Activated CD8-positive, alpha-beta memory T cell treated with anti-CD3 and anti-CD28 coated beads, Interleukin-2, amount 50 U/mL, for 4 hours (primary cell): Measurements from ENCODE around the gene TMEM108.

ENCODE experiments used
- DNase-seq: peaks from one replicate; pipeline ENCODE4 v3.0.0-alpha.2; 2020

The TMEM108 gene

DNA sequence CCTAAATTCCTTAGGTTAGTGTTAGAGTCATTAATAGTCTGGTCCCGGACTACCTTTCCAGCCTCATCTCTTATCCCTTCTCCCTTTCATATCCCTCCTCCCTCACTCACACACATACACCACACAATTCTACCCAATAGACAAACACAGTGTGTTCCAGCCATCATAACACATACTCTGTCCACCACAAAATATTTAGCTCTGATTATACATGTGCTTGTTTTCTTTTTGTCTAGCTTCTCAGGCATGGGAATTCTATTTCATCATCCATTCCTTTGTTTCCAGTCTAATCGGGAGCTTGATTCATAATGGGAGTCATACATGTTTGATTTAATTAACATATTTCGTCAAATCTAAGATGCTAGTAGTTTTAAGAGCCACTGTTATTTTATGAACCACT, 199.8 kb downstream of the TMEM108 start:
- DNase-seq = no peak

- DNase-seq = no peak
These were observed 207.9 kb downstream of the TMEM108 start for GRCh38 chr3:133246119-133246518.

DNA sequence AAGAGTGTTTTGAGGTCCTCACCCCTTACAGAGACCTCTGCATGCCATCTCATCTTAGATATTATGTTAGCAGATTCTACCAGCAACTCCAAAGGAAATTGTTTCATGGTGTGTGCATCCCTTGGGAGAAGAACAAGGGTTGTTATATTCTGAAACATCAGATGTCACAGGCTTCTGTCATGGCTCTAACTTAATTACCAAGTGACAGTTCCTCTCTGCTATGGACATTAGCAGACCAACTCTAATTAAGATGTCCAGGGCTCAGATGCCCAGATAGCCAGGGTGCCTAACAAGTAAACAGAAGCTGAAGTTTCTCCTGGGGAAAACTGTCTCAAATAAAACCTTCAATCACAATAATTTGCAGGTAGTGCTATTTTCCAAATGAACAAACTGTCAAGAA, 208.6 kb downstream of the TMEM108 start:
- no peak for DNase-seq

DNA sequence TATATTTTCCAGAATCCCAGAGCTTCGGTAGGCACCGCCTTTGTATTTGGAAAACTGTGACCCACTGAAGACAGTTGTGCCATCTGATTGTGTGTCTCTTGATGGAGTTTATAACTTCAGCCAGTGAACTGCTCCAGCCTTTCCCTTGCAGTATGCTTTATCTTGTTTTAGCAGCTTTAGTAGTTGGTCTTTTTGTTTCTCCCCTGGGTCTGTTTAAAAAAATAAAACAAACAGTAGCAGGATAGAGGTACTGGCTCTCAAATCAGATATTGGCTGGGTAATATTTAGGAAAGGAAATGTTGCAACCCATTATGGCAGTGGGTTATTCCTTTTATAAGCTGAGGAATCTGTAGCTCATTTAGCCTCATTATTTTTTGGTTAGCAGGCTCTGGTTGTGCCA, 210.2 kb downstream of the TMEM108 start:
- DNase-seq = no peak

DNA sequence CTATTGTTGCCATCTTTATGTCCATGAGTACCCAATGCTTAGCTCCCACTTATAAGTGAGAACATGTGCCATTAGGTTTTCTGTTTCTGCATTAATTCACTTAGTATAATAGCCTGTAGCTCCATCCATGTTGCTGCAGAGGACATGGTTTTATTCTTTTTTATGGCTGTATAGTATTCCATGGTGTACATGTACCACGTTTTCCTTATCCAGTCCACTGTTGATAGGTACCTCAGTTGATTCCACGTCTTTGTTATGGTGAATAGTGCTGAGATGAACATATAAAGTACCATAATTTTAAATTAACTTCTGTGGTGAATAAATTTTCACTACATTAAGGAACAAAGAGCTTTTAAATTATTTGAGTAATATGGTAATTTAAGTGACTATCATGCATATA, 211.3 kb downstream of the TMEM108 start:
- no peak for DNase-seq

GRCh38 chr3:133254151-133254550, 216.0 kb downstream of the TMEM108 start:
- no peak for DNase-seq

- DNase-seq = no peak
These were observed 216.5 kb downstream of the TMEM108 start for GRCh38 chr3:133254716-133255115.

- DNase-seq = no peak
These were observed 218.7 kb downstream of the TMEM108 start for GRCh38 chr3:133256787-133257483.

DNA sequence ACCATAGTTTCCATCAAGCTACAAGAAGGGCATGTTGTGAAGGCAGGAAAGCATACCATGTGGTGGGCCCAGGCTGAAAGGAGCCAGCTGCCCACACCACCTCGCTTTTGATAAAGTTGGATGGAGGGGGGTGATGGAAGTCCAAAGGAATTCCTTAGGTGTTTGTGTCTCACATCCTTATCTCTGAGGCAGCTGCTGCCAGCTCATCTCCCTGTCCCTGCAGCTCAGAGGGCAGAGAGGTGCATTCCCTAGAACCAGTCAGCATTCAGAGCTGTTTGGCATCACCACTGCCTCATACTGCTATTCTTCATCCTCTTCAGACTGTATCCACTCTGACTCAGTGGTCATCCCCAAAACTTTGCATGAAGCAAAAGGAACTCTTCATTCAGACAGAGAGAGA, 220.2 kb downstream of the TMEM108 start:
- DNase-seq = no peak

DNA sequence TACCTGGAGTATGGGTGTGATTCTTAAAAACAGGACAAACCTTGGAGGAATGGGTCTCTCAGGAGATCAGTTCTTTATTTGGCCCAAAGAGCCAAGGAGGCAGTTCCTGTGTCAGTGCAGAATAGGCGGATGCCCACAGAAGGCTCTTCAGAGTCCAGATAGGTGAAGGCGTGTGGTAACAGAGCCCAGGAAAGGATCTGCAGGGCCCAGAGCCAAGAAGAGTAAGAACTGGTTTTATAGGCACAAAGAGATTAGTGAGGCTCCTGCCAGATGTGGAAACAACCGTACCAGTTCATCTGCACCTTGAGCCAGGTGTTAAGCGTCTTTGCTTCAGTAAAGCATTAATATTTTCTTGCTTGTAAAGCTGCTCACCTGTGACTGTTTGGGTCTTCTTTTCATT, 221.6 kb downstream of the TMEM108 start:
- no peak for DNase-seq

GRCh38 chr3:133262333-133262732, 224.1 kb downstream of the TMEM108 start:
- DNase-seq = no peak

DNA sequence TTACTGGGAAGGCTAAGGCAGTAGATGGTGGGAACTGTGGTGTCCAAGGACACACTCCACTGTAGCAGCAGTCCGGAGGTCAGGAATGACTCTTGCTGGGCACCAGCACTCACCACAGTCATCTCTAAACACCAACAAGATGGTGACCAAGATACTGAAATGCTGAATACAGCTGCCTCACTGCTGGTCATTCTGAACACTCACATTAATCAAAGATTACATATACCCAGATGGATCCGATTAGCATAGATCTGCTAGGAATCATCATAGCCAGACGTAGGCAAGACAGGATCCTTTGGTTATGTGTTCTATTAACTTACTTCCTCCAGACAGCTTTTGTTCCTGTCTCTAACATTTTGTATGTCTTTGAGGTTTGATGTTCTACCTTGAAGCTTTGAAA, 226.7 kb downstream of the TMEM108 start:
- DNase-seq = no peak

DNA sequence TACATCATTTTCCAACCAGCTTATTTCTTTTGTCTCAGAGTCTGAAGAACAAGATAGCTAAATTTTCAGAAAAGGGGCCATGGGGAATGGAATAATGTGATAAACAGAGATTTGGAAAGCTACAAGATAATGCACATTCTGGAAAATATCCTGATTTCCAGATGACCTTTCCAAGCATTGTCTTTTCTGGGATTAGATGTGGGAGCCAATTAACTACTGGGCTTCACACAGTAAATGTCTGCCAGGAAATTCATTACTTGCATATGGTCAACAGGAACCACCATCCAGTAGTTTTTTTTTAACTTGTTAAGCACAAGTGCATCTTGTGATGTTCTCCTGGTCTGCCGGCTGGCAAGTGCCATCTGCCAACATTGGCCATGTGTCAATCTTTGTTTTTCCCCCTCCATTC, 230.5 kb downstream of the TMEM108 start:
- DNase-seq = no peak

DNA sequence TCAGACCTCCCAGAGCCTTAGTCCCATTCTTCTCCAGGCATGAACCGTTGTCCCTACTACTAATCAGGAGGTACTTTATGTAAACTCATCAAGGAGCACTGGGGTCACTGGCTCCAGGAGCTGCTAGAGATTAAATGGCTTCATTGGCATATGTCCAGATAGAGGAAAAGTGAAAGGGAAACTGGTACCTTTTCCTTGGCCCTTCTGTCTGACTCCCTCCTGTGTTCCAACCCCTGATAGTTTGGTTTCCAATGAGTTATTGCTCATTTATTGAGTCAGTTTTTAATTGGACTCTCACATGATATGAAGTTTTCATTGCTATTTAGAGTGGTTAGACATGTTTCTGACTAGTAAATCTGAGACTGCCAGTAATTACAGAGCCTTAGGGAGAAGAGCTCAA, 231.2 kb downstream of the TMEM108 start:
- no peak for DNase-seq

- no peak for DNase-seq
These were observed 232.4 kb downstream of the TMEM108 start for GRCh38 chr3:133270631-133271030.

- no peak for DNase-seq
These were observed 232.9 kb downstream of the TMEM108 start for GRCh38 chr3:133271042-133271441.

DNA sequence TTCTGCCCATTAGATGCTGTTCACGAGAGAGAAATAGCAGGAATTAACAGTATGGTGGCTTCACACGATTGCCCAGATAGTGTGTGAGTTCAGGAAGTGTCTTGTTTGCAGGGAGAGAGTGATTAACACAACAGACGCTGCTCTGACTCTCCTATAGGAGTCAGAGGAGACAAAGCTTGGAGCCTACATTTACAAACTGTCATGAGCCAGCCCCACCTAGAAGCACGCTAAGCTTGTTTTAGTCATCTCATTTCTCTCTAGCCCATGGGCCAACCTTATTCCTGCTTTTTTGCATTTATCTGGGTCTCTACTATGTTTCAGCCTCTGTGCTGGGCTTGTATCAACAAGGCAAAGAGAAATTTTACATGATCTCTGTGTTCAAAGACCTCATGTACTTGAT, 233.3 kb downstream of the TMEM108 start:
- no peak for DNase-seq

GRCh38 chr3:133273346-133273745, 235.2 kb downstream of the TMEM108 start:
- DNase-seq = no peak

DNA sequence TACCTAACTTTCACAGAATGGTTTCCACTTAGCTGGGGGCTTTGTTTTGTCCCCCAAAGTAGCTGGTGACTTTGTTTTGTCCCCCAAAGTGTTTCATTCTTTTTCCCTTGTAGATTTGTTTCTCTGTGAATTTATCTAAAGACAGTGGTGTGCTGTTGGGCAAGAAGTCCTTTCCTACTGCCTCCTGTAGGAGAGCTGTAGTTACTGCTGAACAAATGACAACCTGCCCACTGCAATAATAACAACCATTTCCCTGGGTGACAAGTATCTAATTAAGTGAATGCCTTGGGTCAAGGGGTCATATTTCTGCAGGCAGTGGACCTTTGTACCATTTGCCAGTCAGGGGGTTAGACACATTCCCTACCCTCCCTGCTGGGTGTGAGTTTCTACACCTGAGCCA, 236.3 kb downstream of the TMEM108 start:
- no peak for DNase-seq

GRCh38 chr3:133276594-133276993, 238.4 kb downstream of the TMEM108 start:
- no peak for DNase-seq

GRCh38 chr3:133277813-133278212, 239.6 kb downstream of the TMEM108 start:
- DNase-seq = no peak

DNA sequence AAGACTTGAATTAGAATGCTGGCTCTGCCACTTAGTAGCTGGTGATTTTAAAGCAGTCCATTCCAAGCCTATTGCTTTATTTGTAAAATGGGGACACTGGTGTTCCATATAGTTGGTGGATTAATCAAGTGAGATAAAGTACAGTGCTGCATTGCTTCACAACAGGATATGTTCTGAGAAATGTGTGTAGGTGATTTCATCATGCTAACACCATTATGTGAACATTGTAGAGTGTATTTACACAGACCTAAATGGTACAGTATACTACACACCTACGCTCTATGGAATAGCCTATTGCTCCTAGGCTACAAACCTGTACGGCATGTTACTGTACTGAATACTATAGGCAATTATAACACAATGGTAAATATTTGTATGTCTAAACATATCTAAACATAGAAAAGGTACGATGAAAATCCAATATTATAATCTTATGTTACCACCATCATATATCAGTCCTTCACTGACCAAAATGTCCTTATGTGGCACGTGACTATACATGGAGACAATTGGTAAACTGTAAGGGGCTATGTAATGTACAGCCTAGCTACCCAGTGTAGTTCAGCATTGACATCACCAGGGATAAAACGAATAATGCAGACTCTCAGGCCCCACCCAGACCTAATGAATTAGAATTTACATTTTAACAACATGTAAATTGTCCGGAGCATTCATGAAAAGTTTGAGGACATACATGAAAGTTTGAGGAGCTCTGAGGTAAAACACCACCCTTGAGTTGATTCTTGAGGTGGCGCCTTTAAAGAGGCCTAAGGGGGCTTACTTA, 240.3 kb downstream of the TMEM108 start:
- no peak for DNase-seq

DNA sequence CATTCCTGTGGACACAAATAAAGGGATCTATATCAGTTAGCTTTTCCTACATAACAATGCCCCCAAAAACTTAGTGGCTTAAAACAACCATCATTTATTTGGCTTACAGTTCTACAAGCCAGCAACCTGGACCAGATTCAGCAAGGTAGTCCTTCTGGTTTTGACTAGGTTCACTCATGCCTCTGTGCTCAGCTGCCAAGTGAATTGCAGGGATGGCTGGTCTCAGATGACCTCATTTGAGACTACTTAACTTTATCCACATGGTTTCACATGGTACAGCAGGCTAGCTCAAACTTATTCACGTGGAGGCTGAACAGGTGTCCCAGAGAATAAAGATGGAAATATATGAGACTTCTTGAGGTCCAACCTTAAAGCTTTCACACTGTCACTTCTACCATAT, 242.4 kb downstream of the TMEM108 start:
- no peak for DNase-seq

GRCh38 chr3:133282236-133282635, 244.0 kb downstream of the TMEM108 start:
- DNase-seq = no peak
